ENCODE measurements around the gene NAPG. TPM values are rescaled to one million over a fixed set of nuclear protein-coding genes. Genes with fewer than 3 reads are reported as not detected.
"Not testable (repeated sequence)": the region's sequence is repeated elsewhere in the genome, so short reads cannot be mapped to it uniquely, and the experiment has no call there.

NAPG gene
- total RNA-seq, 1 donor from 2014 or later: 23.6 TPM

GRCh38 chr18:10565835-10566234, 40.0 kb downstream of the NAPG start:
- peak overlapping the region; percentile 59 for H3K27ac Mint-ChIP-seq (ENCODE audit: unreplicated experiment)
- DNase-seq (ENCODE audit: low read depth, low spot score): no peak
- H3K27me3 Mint-ChIP-seq (ENCODE audit: low read depth): no peaks in the 10 kb centered on the region

GRCh38 chr18:10566390-10566789, 40.6 kb downstream of the NAPG start:
- peaks cover 9% of the 10 kb centered on the region for H3K4me1 Mint-ChIP-seq
- peaks cover 2% of the 10 kb centered on the region for H3K36me3 Mint-ChIP-seq (ENCODE audit: low read depth)
- H3K27me3 Mint-ChIP-seq (ENCODE audit: low read depth): no peaks in the 10 kb centered on the region
- TF ChIP-seq CTCF (conservative IDR thresholded peaks at IDR 0.05): no peak
- H3K27ac Mint-ChIP-seq (ENCODE audit: unreplicated experiment): no peak overlapping the region
- no peak for DNase-seq (ENCODE audit: low read depth, low spot score)
- peaks cover 6% of the 10 kb centered on the region for H3K9me3 Mint-ChIP-seq
- no peak overlapping the region for H3K4me3 Mint-ChIP-seq

More at GRCh38 chr18:10565835-10566234, 40.0 kb downstream of the NAPG start:
- peaks cover 2% of the 10 kb centered on the region for H3K36me3 Mint-ChIP-seq (ENCODE audit: low read depth)
- peaks cover 6% of the 10 kb centered on the region for H3K9me3 Mint-ChIP-seq
- no peak overlapping the region for H3K4me3 Mint-ChIP-seq
- peaks cover 9% of the 10 kb centered on the region for H3K4me1 Mint-ChIP-seq
- no peak for TF ChIP-seq CTCF (conservative IDR thresholded peaks at IDR 0.05)

- not testable (repeated sequence) for H3K27me3 Mint-ChIP-seq (ENCODE audit: low read depth); H3K9me3 Mint-ChIP-seq; H3K4me1 Mint-ChIP-seq; H3K27ac Mint-ChIP-seq (ENCODE audit: unreplicated experiment); H3K4me3 Mint-ChIP-seq; H3K36me3 Mint-ChIP-seq (ENCODE audit: low read depth); DNase-seq (ENCODE audit: low read depth, low spot score)
Measured at GRCh38 chr18:10569941-10570340, 44.1 kb downstream of the NAPG start.

DNA sequence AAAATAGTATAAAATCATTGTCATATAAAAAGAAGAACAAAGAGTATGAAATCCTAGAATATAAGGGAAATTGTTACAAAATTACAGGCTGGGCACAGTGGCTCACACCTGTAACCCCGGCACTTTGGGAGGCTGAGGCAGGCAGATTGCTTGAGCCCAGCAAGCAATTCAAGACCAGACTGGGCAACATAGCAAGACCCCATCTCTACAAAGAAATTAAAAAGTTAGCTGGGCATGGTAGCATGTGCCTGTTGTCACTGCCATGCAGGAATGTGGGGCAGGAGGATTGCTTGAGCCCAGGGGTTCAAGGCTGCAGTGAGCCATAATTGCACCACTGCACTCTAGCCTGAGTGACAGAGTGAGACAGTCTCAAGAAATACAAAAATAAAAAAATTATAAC, 44.8 kb downstream of the NAPG start:
- H3K4me1 Mint-ChIP-seq: peaks cover 8% of the 10 kb centered on the region
- H3K4me3 Mint-ChIP-seq: no peak overlapping the region
- H3K36me3 Mint-ChIP-seq (ENCODE audit: low read depth): no peaks in the 10 kb centered on the region
- H3K9me3 Mint-ChIP-seq: peaks cover 3% of the 10 kb centered on the region
- TF ChIP-seq CTCF (conservative IDR thresholded peaks at IDR 0.05): no peak
- DNase-seq (ENCODE audit: low read depth, low spot score): no peak
- H3K27me3 Mint-ChIP-seq (ENCODE audit: low read depth): no peaks in the 10 kb centered on the region
- no peak overlapping the region for H3K27ac Mint-ChIP-seq (ENCODE audit: unreplicated experiment)

GRCh38 chr18:10571537-10571936, 45.7 kb downstream of the NAPG start:
- no peak for DNase-seq (ENCODE audit: low read depth, low spot score)
- H3K4me1 Mint-ChIP-seq: no peaks in the 10 kb centered on the region
- H3K36me3 Mint-ChIP-seq (ENCODE audit: low read depth): no peaks in the 10 kb centered on the region
- peaks cover 3% of the 10 kb centered on the region for H3K9me3 Mint-ChIP-seq
- H3K4me3 Mint-ChIP-seq: no peak overlapping the region
- TF ChIP-seq CTCF (conservative IDR thresholded peaks at IDR 0.05): no peak
- no peaks in the 10 kb centered on the region for H3K27me3 Mint-ChIP-seq (ENCODE audit: low read depth)
- no peak overlapping the region for H3K27ac Mint-ChIP-seq (ENCODE audit: unreplicated experiment)

GRCh38 chr18:10573261-10573660, 47.4 kb downstream of the NAPG start:
- not testable (repeated sequence) for DNase-seq (ENCODE audit: low read depth, low spot score); H3K27ac Mint-ChIP-seq (ENCODE audit: unreplicated experiment); H3K4me3 Mint-ChIP-seq; H3K4me1 Mint-ChIP-seq; H3K27me3 Mint-ChIP-seq (ENCODE audit: low read depth); H3K36me3 Mint-ChIP-seq (ENCODE audit: low read depth); H3K9me3 Mint-ChIP-seq

- H3K27me3 Mint-ChIP-seq (ENCODE audit: low read depth); H3K9me3 Mint-ChIP-seq; H3K4me1 Mint-ChIP-seq: not testable (repeated sequence)
Measured at GRCh38 chr18:10574412-10574811, 48.6 kb downstream of the NAPG start.

GRCh38 chr18:10577842-10578572, 52.2 kb downstream of the NAPG start:
- peak overlapping the region; percentile 75 for H3K27ac Mint-ChIP-seq (ENCODE audit: unreplicated experiment)
- not testable (repeated sequence) for H3K4me3 Mint-ChIP-seq; H3K27me3 Mint-ChIP-seq (ENCODE audit: low read depth); H3K9me3 Mint-ChIP-seq; DNase-seq (ENCODE audit: low read depth, low spot score); H3K4me1 Mint-ChIP-seq
- H3K36me3 Mint-ChIP-seq (ENCODE audit: low read depth): peaks cover 10% of the 10 kb centered on the region

More at GRCh38 chr18:10574412-10574811, 48.6 kb downstream of the NAPG start:
- not testable (repeated sequence) for H3K27ac Mint-ChIP-seq (ENCODE audit: unreplicated experiment); DNase-seq (ENCODE audit: low read depth, low spot score); H3K36me3 Mint-ChIP-seq (ENCODE audit: low read depth); H3K4me3 Mint-ChIP-seq

DNA sequence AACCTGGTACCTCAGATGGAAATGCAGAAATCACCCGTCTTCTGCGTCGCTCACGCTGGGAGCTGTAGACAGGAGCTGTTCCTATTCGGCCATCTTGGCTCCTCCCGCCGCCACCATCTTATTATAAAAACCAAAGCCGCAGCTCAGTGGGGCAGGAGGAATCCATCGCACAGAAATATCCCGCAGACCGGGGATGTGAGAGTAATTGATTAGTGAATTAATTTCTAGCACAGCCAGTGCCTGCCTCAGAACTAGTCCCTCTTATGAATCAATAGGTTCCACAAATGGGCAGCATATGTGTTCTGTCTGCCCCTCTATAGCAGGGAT, 52.7 kb downstream of the NAPG start:
- H3K4me3 Mint-ChIP-seq; H3K27me3 Mint-ChIP-seq (ENCODE audit: low read depth); DNase-seq (ENCODE audit: low read depth, low spot score); H3K4me1 Mint-ChIP-seq; H3K9me3 Mint-ChIP-seq: not testable (repeated sequence)
- Mint-ChIP-seq H3K36me3 (ENCODE audit: low read depth) (peaks cover 10% of the 10 kb centered on the region), H3K27ac (ENCODE audit: unreplicated experiment) (peak overlapping the region; percentile 75)
